Measurements from ENCODE around the gene AMIGO1. TPM values are rescaled to one million over a fixed set of nuclear protein-coding genes. Genes with fewer than 3 reads are reported as not detected.

AMIGO1 gene
- total RNA-seq, 1 donor from 2014 or later: 5.4 TPM

DNA sequence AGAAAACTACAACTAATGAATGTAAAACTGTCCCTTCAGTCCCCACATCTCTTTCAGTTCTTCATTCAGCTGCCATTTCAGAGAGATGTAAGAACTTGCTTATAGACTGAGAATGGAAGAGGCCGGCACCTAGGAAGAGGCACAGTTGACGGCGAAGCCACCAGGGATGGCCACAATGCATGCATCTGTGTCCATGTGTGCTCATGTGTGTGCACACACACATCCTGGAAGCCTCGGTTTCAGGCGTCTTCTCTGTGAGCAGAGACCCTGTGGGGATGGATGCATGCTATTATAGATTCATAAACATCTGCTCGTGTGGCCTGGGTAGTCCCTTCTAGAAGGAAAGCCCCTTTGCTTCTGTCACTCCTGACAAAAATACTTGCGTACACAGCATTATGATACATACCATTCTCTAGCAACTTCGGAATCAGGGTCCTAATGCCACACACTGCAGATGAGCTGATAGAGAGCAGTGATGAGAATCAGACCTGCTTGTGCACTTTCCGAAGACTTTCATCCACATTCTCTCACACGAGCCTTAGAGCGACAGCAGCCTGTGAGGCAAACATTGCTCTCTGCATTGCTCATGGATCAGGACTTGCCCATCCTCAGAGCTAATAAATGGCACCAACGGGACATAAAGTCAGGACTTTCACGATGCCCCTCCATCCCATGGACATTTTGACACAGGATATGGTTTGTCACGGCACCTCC is 17.7 kb upstream of the AMIGO1 start:
- Mint-ChIP-seq H3K27ac (ENCODE audit: unreplicated experiment) (no peak overlapping the region), H3K9me3 (ENCODE audit: unreplicated experiment) (no peaks in the 10 kb centered on the region)

DNA sequence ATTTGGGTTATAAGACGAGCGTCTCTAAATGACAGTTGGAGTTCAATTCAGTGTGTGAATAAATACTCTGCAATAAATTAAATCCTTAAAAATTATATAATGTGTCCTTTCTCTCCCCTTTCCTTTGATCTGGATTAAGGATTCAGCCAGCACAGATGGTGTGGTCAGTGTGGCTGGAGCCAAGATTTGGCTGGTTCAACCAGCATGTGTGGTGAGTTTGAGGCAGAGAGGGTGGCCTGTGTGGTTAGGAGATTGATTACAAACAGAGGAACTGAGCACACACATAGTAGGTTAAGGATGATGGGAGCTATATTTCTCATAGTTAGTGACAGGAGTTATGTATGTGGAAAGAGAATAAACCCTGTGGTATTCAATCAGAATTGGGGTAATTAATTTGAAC is 14.2 kb upstream of the AMIGO1 start:
- no peak overlapping the region for H3K27ac Mint-ChIP-seq (ENCODE audit: unreplicated experiment)

More for the DNA sequence above, 17.7 kb upstream of the AMIGO1 start:
- DNase-seq (ENCODE audit: extremely low spot score, unreplicated experiment): no peak
- no peak overlapping the region for H3K4me3 Mint-ChIP-seq (ENCODE audit: unreplicated experiment)
- peaks cover 33% of the 10 kb centered on the region for H3K4me1 Mint-ChIP-seq (ENCODE audit: unreplicated experiment)
- TF ChIP-seq, protein P1, sequence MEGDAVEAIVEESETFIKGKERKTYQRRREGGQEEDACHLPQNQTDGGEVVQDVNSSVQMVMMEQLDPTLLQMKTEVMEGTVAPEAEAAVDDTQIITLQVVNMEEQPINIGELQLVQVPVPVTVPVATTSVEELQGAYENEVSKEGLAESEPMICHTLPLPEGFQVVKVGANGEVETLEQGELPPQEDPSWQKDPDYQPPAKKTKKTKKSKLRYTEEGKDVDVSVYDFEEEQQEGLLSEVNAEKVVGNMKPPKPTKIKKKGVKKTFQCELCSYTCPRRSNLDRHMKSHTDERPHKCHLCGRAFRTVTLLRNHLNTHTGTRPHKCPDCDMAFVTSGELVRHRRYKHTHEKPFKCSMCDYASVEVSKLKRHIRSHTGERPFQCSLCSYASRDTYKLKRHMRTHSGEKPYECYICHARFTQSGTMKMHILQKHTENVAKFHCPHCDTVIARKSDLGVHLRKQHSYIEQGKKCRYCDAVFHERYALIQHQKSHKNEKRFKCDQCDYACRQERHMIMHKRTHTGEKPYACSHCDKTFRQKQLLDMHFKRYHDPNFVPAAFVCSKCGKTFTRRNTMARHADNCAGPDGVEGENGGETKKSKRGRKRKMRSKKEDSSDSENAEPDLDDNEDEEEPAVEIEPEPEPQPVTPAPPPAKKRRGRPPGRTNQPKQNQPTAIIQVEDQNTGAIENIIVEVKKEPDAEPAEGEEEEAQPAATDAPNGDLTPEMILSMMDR (IDR thresholded peaks at IDR 0.05): no peak
- H3K36me3 Mint-ChIP-seq (ENCODE audit: unreplicated experiment): no peaks in the 10 kb centered on the region
- H3K27me3 Mint-ChIP-seq (ENCODE audit: unreplicated experiment): peaks cover 24% of the 10 kb centered on the region

DNA sequence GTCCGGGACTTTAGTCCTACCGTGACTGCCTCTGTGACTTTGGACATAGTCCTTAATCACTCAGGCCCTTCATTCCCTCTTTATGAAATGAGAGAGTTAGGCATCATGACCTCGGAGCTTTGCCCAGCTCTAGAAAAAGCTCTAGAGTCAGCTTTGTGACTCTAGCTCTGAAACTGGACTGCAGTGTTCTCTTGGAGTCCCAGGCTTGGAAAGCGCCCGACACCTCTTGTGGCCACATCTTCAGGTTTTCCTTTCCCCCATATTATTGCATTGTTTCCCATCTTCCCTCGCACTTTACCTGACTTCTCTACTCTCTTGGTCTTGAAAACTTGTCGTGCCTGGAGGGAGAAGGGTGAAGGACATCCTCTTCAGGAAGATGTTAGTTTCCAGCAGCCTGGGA is 12.5 kb upstream of the AMIGO1 start:
- Mint-ChIP-seq H3K9me3 (ENCODE audit: unreplicated experiment) (no peaks in the 10 kb centered on the region), H3K4me3 (ENCODE audit: unreplicated experiment) (no peak overlapping the region), H3K4me1 (ENCODE audit: unreplicated experiment) (peaks cover 4% of the 10 kb centered on the region), H3K27me3 (ENCODE audit: unreplicated experiment) (peaks cover 42% of the 10 kb centered on the region), H3K27ac (ENCODE audit: unreplicated experiment) (no peak overlapping the region), H3K36me3 (ENCODE audit: unreplicated experiment) (no peaks in the 10 kb centered on the region)
- TF ChIP-seq, protein P1 (IDR thresholded peaks at IDR 0.05): no peak
- DNase-seq (ENCODE audit: extremely low spot score, unreplicated experiment): no peak

More for the DNA sequence above, 14.2 kb upstream of the AMIGO1 start:
- peaks cover under 1% of the 10 kb centered on the region for H3K4me1 Mint-ChIP-seq (ENCODE audit: unreplicated experiment)
- TF ChIP-seq, protein P1 (IDR thresholded peaks at IDR 0.05): no peak
- DNase-seq (ENCODE audit: extremely low spot score, unreplicated experiment): no peak
- peaks cover 42% of the 10 kb centered on the region for H3K27me3 Mint-ChIP-seq (ENCODE audit: unreplicated experiment)
- H3K9me3 Mint-ChIP-seq (ENCODE audit: unreplicated experiment): no peaks in the 10 kb centered on the region
- H3K4me3 Mint-ChIP-seq (ENCODE audit: unreplicated experiment): no peak overlapping the region
- no peaks in the 10 kb centered on the region for H3K36me3 Mint-ChIP-seq (ENCODE audit: unreplicated experiment)

DNA sequence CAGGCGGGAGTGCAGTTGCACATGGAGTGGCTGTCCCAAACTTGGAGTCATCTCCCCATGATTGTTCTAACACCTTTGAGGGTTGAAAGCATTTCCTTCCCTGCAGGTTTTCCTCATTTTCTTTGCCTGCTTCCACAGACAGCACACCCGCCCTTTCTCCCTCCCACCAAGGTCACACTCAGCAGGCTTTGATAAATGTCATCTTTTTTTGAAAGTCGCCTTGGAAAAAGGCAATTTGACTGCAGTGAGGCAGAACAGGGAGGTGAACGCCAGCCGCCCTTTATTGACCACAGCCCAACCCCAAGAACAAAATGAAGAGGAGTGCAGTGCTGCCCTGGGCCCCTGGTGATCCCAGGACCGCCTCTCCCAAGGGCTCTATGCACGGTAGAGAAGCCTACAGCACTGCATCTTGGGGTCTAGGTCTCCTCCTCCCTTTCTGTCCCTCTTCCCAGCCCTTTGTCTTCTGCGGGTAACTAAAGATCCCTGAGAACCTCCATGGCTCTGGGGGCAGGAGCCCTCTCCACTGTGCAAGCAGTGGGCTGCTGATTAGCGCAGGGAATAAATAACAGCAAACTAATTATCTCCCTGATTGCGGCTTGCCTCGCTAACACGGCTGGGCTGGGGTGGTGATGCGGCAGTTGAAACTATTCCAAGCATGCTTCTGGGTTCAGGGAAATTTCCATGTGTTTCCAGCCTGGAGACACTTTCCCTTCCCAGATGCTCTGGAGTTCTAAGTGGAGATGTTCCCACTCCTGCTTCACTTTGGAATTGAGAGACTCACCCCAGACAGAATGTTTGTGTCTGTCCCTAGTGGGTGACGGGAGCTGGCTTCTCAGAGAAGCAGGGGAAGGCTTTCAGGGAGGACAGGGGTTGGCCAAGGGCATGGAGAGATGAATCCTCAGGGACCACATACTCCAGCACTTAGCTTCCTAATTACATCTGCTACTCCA is 11.8 kb upstream of the AMIGO1 start:
- H3K36me3 Mint-ChIP-seq (ENCODE audit: unreplicated experiment): no peaks in the 10 kb centered on the region
- H3K27me3 Mint-ChIP-seq (ENCODE audit: unreplicated experiment): peaks cover 38% of the 10 kb centered on the region
- DNase-seq (ENCODE audit: extremely low spot score, unreplicated experiment): no peak

More for the DNA sequence above, 11.8 kb upstream of the AMIGO1 start:
- no peak overlapping the region for H3K27ac Mint-ChIP-seq (ENCODE audit: unreplicated experiment)
- H3K4me3 Mint-ChIP-seq (ENCODE audit: unreplicated experiment): no peak overlapping the region
- TF ChIP-seq, protein P1 (IDR thresholded peaks at IDR 0.05): no peak
- H3K4me1 Mint-ChIP-seq (ENCODE audit: unreplicated experiment): peaks cover 11% of the 10 kb centered on the region
- no peaks in the 10 kb centered on the region for H3K9me3 Mint-ChIP-seq (ENCODE audit: unreplicated experiment)
